HepG2 (cell line): ENCODE measurements around the gene SH3GLB2. TPM values are rescaled to one million over a fixed set of nuclear protein-coding genes. Genes with fewer than 3 reads are reported as not detected.

ENCODE experiments used
- ATAC-seq: fragments of 200-7000 bp; cut with Tn5 transposase; 3 replicates; pipeline ENCODE4 v1.9.1; 2020; ENCODE audit warnings: mild to moderate bottlenecking, moderate library complexity
- BruUV-seq: library from RNA; stranded (reverse); fragments of 400-500 nt; replicated peaks from 2 replicates; lab custom pipeline; 2021; lab: Mats Ljungman, UMichigan
- CTCF ChIA-PET: fragments of 300-600 bp; formaldehyde crosslinking; extraction: SDS; loops from one replicate; lab custom pipeline; 2021; ENCODE audit warnings: low total read pairs, inconsistent platforms, low intra/inter-chr PET ratio; lab: Yijun Ruan, JAX
- POLR2A ChIA-PET: fragments of 350-600 bp; sonication (Branson Sonifier 250); formaldehyde crosslinking; loops from one replicate; lab custom pipeline; 2020; ENCODE audit warnings: antibody characterized with exemption, inconsistent platforms; lab: Yijun Ruan, JAX
- DNase-seq: peaks from one replicate; pipeline ENCODE4 v3.0.0-alpha.2; 2015; ENCODE audit warnings: low spot score
- FAIRE-seq: peaks from 3 replicates; lab custom pipeline; 2011; peaks lifted over from hg19 to GRCh38; lab: Jason Lieb, UNC
- H2AFZ ChIP-seq: one replicate; pipeline ENCODE4 v1.6.1; 2011; ENCODE audit warnings: low read length, inconsistent platforms
- H3K27ac ChIP-seq: fragments of 300-600 bp; 3 replicates; pipeline ENCODE4 v1.8.0; 2011; ENCODE audit warnings: mixed run types, mild to moderate bottlenecking, mixed read lengths, low read length, inconsistent platforms; ENCODE audit not compliant: insufficient read depth; ENCODE audit errors: extremely low read length
- H3K27me3 ChIP-seq, 2 experiments: fragments of 200-600 bp in 1 of 2; 2 replicates in 1 of 2; 3 replicates in 1 of 2; pipeline versions ENCODE4 v1.6.0 to v1.8.0; 2011; ENCODE audit warnings: low read length in 2 of 2, mild to moderate bottlenecking in 2 of 2, moderate library complexity in 2 of 2, inconsistent platforms in 1 of 2; ENCODE audit not compliant: insufficient read depth in 2 of 2, control insufficient read depth in 1 of 2
- H3K36me3 ChIP-seq, 2 experiments: fragments of 200-600 bp in 1 of 2; replicated peaks in 1 of 2; 2 replicates in 1 of 2; 3 replicates in 1 of 2; pipeline versions ENCODE4 v1.5.1 to v1.8.0; 2011; ENCODE audit warnings: low read length in 2 of 2, inconsistent platforms in 1 of 2; ENCODE audit not compliant: insufficient read depth in 2 of 2, control insufficient read depth in 1 of 2
- H3K4me1 ChIP-seq: 2 replicates; pipeline ENCODE4 v1.5.1; 2012; ENCODE audit warnings: low read length, inconsistent platforms; ENCODE audit not compliant: insufficient read depth
- H3K4me2 ChIP-seq: 2 replicates; pipeline ENCODE4 v1.6.0; 2011; ENCODE audit warnings: low read depth, low read length, inconsistent platforms
- H3K4me3 ChIP-seq, 3 experiments: fragments of 200-600 bp in 1 of 3; sonication (generic), shearing (Covaris generic) in 1 of 3; replicated peaks in 1 of 3; 2 replicates each; pipeline ENCODE4 v1.5.1; 2011 to 2016; ENCODE audit warnings: low read length in 3 of 3, inconsistent platforms in 2 of 3, low read depth in 2 of 3, mild to moderate bottlenecking in 2 of 3, control low read depth in 1 of 3, mixed read lengths in 1 of 3; ENCODE audit not compliant: insufficient read depth in 1 of 3
- H3K79me2 ChIP-seq: one replicate; pipeline ENCODE4 v1.6.1; 2011; ENCODE audit warnings: low read length, inconsistent platforms; ENCODE audit not compliant: insufficient read depth
- H3K9ac ChIP-seq: 2 replicates; pipeline ENCODE4 v1.6.0; 2011; ENCODE audit warnings: mild to moderate bottlenecking, low read depth, low read length, inconsistent platforms; ENCODE audit not compliant: insufficient read depth
- H3K9me3 ChIP-seq: 2 replicates; pipeline ENCODE4 v1.5.1; 2012; ENCODE audit warnings: mild to moderate bottlenecking, low read length
- H4K20me1 ChIP-seq: 2 replicates; pipeline ENCODE4 v1.6.0; 2011; ENCODE audit warnings: inconsistent platforms, mild to moderate bottlenecking, low read length, moderate library complexity; ENCODE audit not compliant: insufficient read depth
- DNMT3B ChIP-seq: conservative IDR thresholded peaks from 2 replicates; pipeline ENCODE4 v1.6.1; 2016; ENCODE audit warnings: missing biosample characterization, control low read depth
- EZH2 ChIP-seq: conservative IDR thresholded peaks from 2 replicates; pipeline ENCODE4 v1.6.1; 2012; ENCODE audit warnings: mild to moderate bottlenecking, low read depth, low read length, moderate library complexity
- GPN1 ChIP-seq: sonication (generic); formaldehyde crosslinking; IDR thresholded peaks from 2 replicates; pipeline ENCODE4 v1.5.1; 2020; ENCODE audit warnings: missing genetic modification reagents, borderline replicate concordance
- HMG20B ChIP-seq: conservative IDR thresholded peaks from 2 replicates; pipeline ENCODE4 v1.6.1; 2016; ENCODE audit warnings: missing genetic modification reagents, missing compliant biosample characterization
- REL ChIP-seq: sonication (generic); formaldehyde crosslinking; conservative IDR thresholded peaks from 2 replicates; pipeline ENCODE4 v1.8.0; 2022; ENCODE audit warnings: mild to moderate bottlenecking, missing genetic modification reagents, moderate library complexity
- SNAPC4 ChIP-seq: sonication (generic); formaldehyde crosslinking; IDR thresholded peaks from 2 replicates; pipeline ENCODE4 v1.4.0; 2020; ENCODE audit warnings: mild to moderate bottlenecking, missing genetic modification reagents
- ZBTB26 ChIP-seq: IDR thresholded peaks from 2 replicates; pipeline ENCODE4 v1.6.1; 2016; ENCODE audit warnings: missing compliant biosample characterization, missing genetic modification reagents, borderline replicate concordance
- ZNF607 ChIP-seq: sonication (generic); formaldehyde crosslinking; IDR thresholded peaks from 2 replicates; pipeline ENCODE4 v1.5.1; 2020; ENCODE audit warnings: missing genetic modification reagents, mild to moderate bottlenecking, borderline replicate concordance
- ZSCAN29 ChIP-seq: sonication (generic); formaldehyde crosslinking; conservative IDR thresholded peaks from 2 replicates; pipeline ENCODE4 v1.4.0; 2020; ENCODE audit warnings: mild to moderate bottlenecking, missing genetic modification reagents
- WGBS: methylation state at CpG from one replicate; pipeline ENCODE4 v1.1.6; 2017; ENCODE audit warnings: low lambda C conversion rate; 5-methylcytosine and 5-hydroxymethylcytosine counted together
- in situ Hi-C: cut with HindIII; loops from 2 replicates; pipeline ENCODE4 v1.10.0; 2017; ENCODE audit warnings: low pct_unique_long_range_greater_than_20kb; ENCODE audit not compliant: extremely low pct_ligation_motif_present
- intact Hi-C: fragments of 100-400 bp; cut with micrococcal nuclease; formaldehyde crosslinking; loops from one replicate; pipeline ENCODE4 v1.10.0; 2022; ENCODE audit not compliant: unreplicated experiment
- polyA plus RNA-seq, 8 experiments: library from polyadenylated mRNA; depleted of rRNA in 3 of 8; stranded (reverse) in 7 of 8; unstranded in 1 of 8; fragments of >200 nt; fragmentation: Illumina TruSeq in 4 of 8; extraction: Trizol in 4 of 8; gene quantifications; 2 replicates each; pipeline versions ENCODE4 v1.2.1 to v1.2.3, GENCODE V29; 2011 to 2016; ENCODE audit warnings: low read depth in 4 of 8, missing spikeins in 1 of 8, mixed read lengths in 1 of 8; ENCODE audit not compliant: insufficient read depth in 1 of 8
- total RNA-seq, 5 experiments: library from RNA; depleted of rRNA; stranded (reverse); fragments of >200 nt; fragmentation: Illumina TruSeq; extraction: Trizol; gene quantifications; 2 replicates each; pipeline ENCODE4 v1.2.3, GENCODE V29; 2016; ENCODE audit warnings: low read depth in 1 of 5
- TF ChIP-seq, protein P1 (sequence below): sonication (generic); formaldehyde crosslinking; IDR thresholded peaks from 2 replicates; pipeline ENCODE4 v1.8.0; 2022; ENCODE audit warnings: low read depth, missing genetic modification reagents

The SH3GLB2 gene
- total and polyA plus RNA-seq, 2 of the 13 experiments (the other 11 are each of a cell fraction or from before 2014, with no cell fraction given), result 24.0 to 40.6 TPM

DNA sequence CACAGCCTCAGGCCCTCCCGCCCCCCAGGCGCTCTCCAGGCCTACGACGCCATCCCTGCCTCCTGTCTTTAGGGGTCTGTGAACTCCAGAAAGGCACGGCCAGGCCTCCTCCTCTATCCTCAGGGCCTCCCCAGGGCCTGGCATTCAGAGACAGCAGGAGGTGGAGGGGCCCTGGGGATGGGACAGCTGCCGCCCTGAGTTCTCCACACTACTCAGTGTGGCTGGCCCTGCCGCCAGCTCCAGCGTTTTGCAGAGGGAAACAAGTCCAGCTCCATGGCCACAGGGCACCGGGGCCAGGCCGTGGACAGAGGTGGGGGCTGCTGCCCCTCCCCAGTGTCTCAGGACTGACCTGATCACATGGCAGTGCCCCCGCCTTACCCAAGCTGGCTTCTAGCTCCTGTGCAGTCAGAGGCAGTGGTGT, 16.4 kb downstream of the SH3GLB2 start:
- no peak for DNase-seq
- TF ChIP-seq ZBTB26 (CRISPR knock-in tag) (no peak), DNMT3B (CRISPR knock-in tag) (no peak), ZSCAN29 (CRISPR knock-in tag) (no peak), GPN1 (CRISPR knock-in tag) (no peak), HMG20B (no peak)
- no peaks in the 10 kb centered on the region for H3K4me1 ChIP-seq
- peaks cover 14 to 32% of the 10 kb centered on the region in 2 experiments; a peak in 4 of 5 replicates for H3K36me3 ChIP-seq
- no peaks in the 10 kb centered on the region for H3K27me3 ChIP-seq
- no peak for ATAC-seq
- no peaks in the 10 kb centered on the region for H3K9me3 ChIP-seq
- H3K79me2 ChIP-seq, result no peaks in the 10 kb centered on the region
- ChIA-PET CTCF (no interaction called here), POLR2A (no interaction called here)
- in situ Hi-C loops (no loop called here), intact Hi-C loops (no loop called here)
- no peak overlapping the region for H3K4me2 ChIP-seq
- H4K20me1 ChIP-seq, result no peaks in the 10 kb centered on the region
- H2AFZ ChIP-seq, result no peak overlapping the region
- 100% methylated on average over 2 of the region's 11 CpGs for WGBS
- H3K27ac ChIP-seq, result no peak overlapping the region
- no peak for FAIRE-seq
- H3K9ac ChIP-seq, result no peak overlapping the region
- BruUV-seq, result no TSS peak
- no peak overlapping the region for H3K4me3 ChIP-seq

DNA sequence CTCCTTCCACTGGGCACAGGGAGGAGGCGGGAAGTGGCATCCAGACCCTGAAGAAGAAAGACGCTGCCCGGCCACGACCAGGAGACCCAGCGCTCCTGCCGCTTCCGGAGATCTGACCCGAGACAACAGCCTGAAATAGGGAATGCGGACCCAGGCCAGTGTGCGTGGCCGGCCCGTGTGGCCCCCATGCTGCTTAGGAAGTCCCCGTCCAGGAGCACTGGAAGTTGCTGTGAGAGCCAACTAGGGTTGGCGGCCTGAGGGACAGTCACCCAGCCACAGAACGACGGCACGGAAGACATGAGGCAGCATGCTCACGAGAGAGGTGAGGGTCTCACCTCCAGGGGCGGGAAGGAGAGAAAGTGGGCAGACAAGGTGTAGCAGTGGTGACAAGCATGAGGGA, 17.0 kb downstream of the SH3GLB2 start:
- intact Hi-C loops (no loop called here), in situ Hi-C loops (no loop called here)
- H3K79me2 ChIP-seq, result no peaks in the 10 kb centered on the region
- peaks cover 19 to 37% of the 10 kb centered on the region in 2 experiments; a peak in 4 of 5 replicates for H3K36me3 ChIP-seq
- FAIRE-seq, result no peak
- no peak for ATAC-seq
- WGBS, result 99% methylated on average over 11 of the region's 19 CpGs
- H2AFZ ChIP-seq, result no peak overlapping the region
- no peaks in the 10 kb centered on the region for H3K4me1 ChIP-seq
- H4K20me1 ChIP-seq, result no peaks in the 10 kb centered on the region
- POLR2A ChIA-PET, result no interaction called here
- no peaks in the 10 kb centered on the region for H3K27me3 ChIP-seq
- H3K4me2 ChIP-seq, result no peak overlapping the region
- H3K4me3 ChIP-seq, result no peak overlapping the region
- BruUV-seq, result no TSS peak
- no peak for DNase-seq
- CTCF ChIA-PET, result no interaction called here
- H3K27ac ChIP-seq, result no peak overlapping the region
- H3K9ac ChIP-seq, result no peak overlapping the region
- no peaks in the 10 kb centered on the region for H3K9me3 ChIP-seq
- TF ChIP-seq SNAPC4 (CRISPR knock-in tag) (no peak), ZNF607 (CRISPR knock-in tag) (no peak), EZH2 (no peak), REL (CRISPR knock-in tag) (no peak)
- TF ChIP-seq, protein P1, sequence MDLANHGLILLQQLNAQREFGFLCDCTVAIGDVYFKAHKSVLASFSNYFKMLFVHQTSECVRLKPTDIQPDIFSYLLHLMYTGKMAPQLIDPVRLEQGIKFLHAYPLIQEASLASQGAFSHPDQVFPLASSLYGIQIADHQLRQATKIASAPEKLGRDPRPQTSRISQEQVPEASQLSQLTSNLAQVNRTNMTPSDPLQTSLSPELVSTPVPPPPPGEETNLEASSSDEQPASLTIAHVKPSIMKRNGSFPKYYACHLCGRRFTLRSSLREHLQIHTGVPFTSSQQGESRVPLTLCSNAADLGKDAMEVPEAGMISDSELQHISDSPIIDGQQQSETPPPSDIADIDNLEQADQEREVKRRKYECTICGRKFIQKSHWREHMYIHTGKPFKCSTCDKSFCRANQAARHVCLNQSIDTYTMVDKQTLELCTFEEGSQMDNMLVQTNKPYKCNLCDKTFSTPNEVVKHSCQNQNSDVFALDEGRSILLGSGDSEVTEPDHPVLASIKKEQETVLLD (CRISPR knock-in tag), result no peak
